DND-41 (cell line): ENCODE results near the gene GC.

Experiments
- CTCF ChIP-seq: IDR thresholded peaks from 2 replicates; pipeline ENCODE4 v1.5.1; 2012; ENCODE audit warnings: borderline replicate concordance, low read length, moderate library complexity, mild to moderate bottlenecking; ENCODE audit not compliant: poor library complexity, severe bottlenecking; ENCODE audit errors: extremely low read depth
- EZH2 ChIP-seq: IDR thresholded peaks from 3 replicates; pipeline ENCODE4 v1.6.1; 2012; ENCODE audit warnings: borderline replicate concordance, low read depth, mild to moderate bottlenecking, moderate library complexity, low read length, inconsistent platforms; ENCODE audit not compliant: severe bottlenecking

DNA sequence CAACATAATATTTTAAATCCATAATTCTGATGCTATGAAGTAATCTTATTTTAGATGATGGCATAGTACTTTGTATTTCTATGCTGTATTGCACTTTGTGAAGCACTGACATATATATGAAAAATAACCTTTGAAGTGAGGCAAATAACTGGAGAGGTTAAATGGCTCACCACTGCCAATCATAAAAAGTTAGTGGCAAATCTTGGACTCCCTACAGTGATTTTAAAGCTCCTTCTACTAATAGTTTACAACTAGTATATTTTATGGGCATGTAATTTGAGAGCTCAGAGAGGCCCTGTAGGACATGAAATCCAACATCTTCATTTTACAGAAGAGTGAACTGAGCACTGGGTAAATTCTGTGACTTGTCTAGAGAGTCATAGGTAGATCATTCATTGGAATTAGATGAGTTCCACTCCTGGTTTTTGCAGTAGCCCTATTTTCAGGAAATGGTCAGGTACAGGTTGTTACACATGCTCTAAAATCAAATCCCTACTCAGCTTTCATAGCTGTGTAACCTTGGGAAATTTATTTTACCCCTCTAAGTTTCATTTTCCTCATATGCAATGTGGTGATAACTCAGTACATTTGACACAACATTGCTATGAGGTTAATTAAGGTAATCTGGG, 804 bp upstream of the GC start:
- TF ChIP-seq EZH2 (no peak), CTCF (no peak)
